ENCODE results near the gene RACGAP1. TPM values are rescaled to one million over a fixed set of nuclear protein-coding genes. Genes with fewer than 3 reads are reported as not detected.

RACGAP1 gene
- total and polyA plus RNA-seq, 2 donors (not counting 1 experiment from before 2014, with no cell fraction given) = 4.1 to 14.2 TPM

DNA sequence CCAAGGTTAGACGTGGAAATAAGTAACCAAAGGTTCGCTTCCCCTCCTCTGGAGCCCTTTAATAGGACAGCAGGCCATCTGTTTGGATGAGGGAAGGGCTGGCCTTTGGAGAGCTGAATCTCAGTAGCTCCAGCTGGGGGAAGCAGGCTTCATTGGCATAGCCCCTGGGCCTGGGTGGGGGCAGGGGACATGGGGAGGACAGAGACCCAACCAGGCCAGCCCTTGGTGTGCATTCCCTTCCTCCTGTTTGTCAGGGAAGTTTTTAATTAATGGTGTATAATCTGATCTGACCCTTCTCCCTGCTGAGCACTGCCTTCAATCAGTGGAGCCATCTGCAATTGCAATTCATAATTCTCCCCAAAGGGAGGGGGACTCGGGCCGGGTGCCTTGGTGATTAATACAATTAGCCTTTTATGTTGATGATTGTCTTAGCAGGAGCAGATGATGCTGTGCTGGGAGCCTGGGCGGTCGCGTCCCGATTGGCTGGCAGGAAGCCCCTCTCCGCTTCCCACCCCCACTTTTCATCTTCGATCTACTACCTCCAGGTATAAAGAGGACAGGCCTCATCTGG, 46.2 kb downstream of the RACGAP1 start:
- intact Hi-C loops (cut with micrococcal nuclease) = no loop called here
- Histone ChIP-seq H3K36me3 (replicated peaks in 1 of 2; ENCODE audit: control extremely low read depth in 1 of 2, control insufficient read depth in 1 of 2, extremely low read depth in 1 of 2, insufficient read depth in 2 of 2, low read length in 1 of 2) (no peaks in the 10 kb centered on the region), H2AFZ (ENCODE audit: insufficient read depth, low read depth, low read length, poor library complexity, severe bottlenecking) (no peak overlapping the region), H3K4me2 (replicated peaks; ENCODE audit: low read depth, low read length, poor library complexity, severe bottlenecking) (no peak overlapping the region), H3K4me3 (ENCODE audit: control extremely low read depth in 1 of 5, extremely low read depth in 1 of 5, insufficient read depth in 1 of 5, low read depth in 2 of 5, low read length in 4 of 5) (no peak overlapping the region), H4K20me1 (ENCODE audit: control insufficient read depth, insufficient read depth, low read length, poor library complexity, severe bottlenecking) (no peaks in the 10 kb centered on the region), H3K27ac (ENCODE audit: low read length in 2 of 2) (no peak overlapping the region), H3K79me2 (ENCODE audit: control insufficient read depth, insufficient read depth, low read length) (no peaks in the 10 kb centered on the region), H3K27me3 (replicated peaks in 1 of 4; ENCODE audit: control extremely low read depth in 1 of 4, control insufficient read depth in 3 of 4, insufficient read depth in 4 of 4, low read length in 3 of 4) (no peaks in the 10 kb centered on the region), H3K4me1 (ENCODE audit: control insufficient read depth in 2 of 2, insufficient read depth in 2 of 2, low read length in 2 of 2) (no peaks in the 10 kb centered on the region), H3K9me3 (ENCODE audit: control extremely low read depth in 1 of 3, control insufficient read depth in 2 of 3, insufficient read depth in 1 of 3, low read length in 2 of 3) (no peaks in the 10 kb centered on the region), H3K9ac (ENCODE audit: low read length) (no peak overlapping the region)
- Mint-ChIP-seq H3K27me3 (no peaks in the 10 kb centered on the region), H3K4me1 (no peaks in the 10 kb centered on the region), H3K27ac (no peak overlapping the region), H3K4me3 (no peak overlapping the region), H3K9me3 (ENCODE audit: insufficient read depth) (no peaks in the 10 kb centered on the region)
- no peak for DNase-seq
- WGBS (ENCODE audit: insufficient coverage) = 100% methylated on average over 2 of the region's 10 CpGs
- ATAC-seq (ENCODE audit: low read depth) = no peak
- ChIA-PET POLR2A (no interaction called here), CTCF (interaction anchor here (1.2 to 4.2 kb wide), 2 partner anchors 13 to 77 kb away, joined by 3 to 28 read pairs; no protein-coding TSS in a partner anchor)
- TF ChIP-seq, protein P1, sequence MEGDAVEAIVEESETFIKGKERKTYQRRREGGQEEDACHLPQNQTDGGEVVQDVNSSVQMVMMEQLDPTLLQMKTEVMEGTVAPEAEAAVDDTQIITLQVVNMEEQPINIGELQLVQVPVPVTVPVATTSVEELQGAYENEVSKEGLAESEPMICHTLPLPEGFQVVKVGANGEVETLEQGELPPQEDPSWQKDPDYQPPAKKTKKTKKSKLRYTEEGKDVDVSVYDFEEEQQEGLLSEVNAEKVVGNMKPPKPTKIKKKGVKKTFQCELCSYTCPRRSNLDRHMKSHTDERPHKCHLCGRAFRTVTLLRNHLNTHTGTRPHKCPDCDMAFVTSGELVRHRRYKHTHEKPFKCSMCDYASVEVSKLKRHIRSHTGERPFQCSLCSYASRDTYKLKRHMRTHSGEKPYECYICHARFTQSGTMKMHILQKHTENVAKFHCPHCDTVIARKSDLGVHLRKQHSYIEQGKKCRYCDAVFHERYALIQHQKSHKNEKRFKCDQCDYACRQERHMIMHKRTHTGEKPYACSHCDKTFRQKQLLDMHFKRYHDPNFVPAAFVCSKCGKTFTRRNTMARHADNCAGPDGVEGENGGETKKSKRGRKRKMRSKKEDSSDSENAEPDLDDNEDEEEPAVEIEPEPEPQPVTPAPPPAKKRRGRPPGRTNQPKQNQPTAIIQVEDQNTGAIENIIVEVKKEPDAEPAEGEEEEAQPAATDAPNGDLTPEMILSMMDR (IDR thresholded peaks at IDR 0.05) = no peak
- no peak for TF ChIP-seq EZH2 (IDR thresholded peaks at IDR 0.05; ENCODE audit: borderline replicate concordance, insufficient read depth, low read depth, low read length, poor library complexity, severe bottlenecking)

DNA sequence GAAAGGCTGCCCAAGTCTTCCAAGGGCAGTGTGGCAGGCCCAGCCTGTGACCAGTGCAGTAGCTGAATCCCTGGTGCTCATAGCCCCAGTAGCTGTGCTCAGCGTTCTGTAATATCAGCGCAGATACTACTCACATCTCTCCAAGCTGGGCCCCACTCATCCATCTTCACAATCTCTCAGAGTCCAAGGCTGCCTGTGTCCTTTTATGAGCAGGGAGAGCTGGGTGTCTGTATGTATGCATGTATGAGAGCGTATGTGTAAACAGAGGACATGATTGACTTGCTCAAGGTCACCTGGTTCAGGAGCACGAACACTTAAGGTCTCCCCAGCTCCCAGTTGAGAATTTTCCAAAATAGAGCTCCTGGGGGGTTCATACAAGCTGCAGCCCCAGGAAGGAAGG, 47.2 kb downstream of the RACGAP1 start:
- no peak overlapping the region for H3K27ac Mint-ChIP-seq
- no peak overlapping the region for H3K9ac ChIP-seq (ENCODE audit: low read length)
- ChIA-PET CTCF (interaction anchor here (0.6 to 4.2 kb wide), 4 partner anchors 12 to 218 kb away, joined by 3 to 28 read pairs (median 4); no protein-coding TSS in a partner anchor), POLR2A (no interaction called here)
- 100% methylated on average over 2 of the region's 4 CpGs for whole genome bisulfite sequencing (ENCODE audit: insufficient coverage)
- ATAC-seq (ENCODE audit: low read depth) (no peak), DNase-seq (no peak)
- no peak overlapping the region for H3K4me3 ChIP-seq (ENCODE audit: control extremely low read depth in 1 of 5, extremely low read depth in 1 of 5, insufficient read depth in 1 of 5, low read depth in 2 of 5, low read length in 4 of 5)
- no peaks in the 10 kb centered on the region for H3K27me3 ChIP-seq (replicated peaks in 1 of 4; ENCODE audit: control extremely low read depth in 1 of 4, control insufficient read depth in 3 of 4, insufficient read depth in 4 of 4, low read length in 3 of 4)
- no peaks in the 10 kb centered on the region for H3K27me3 Mint-ChIP-seq
- H3K9me3 Mint-ChIP-seq (ENCODE audit: insufficient read depth) = no peaks in the 10 kb centered on the region
- no peaks in the 10 kb centered on the region for H4K20me1 ChIP-seq (ENCODE audit: control insufficient read depth, insufficient read depth, low read length, poor library complexity, severe bottlenecking)
- H3K4me3 Mint-ChIP-seq = no peak overlapping the region
- no peaks in the 10 kb centered on the region for H3K79me2 ChIP-seq (ENCODE audit: control insufficient read depth, insufficient read depth, low read length)
- no peak overlapping the region for H2AFZ ChIP-seq (ENCODE audit: insufficient read depth, low read depth, low read length, poor library complexity, severe bottlenecking)
- TF ChIP-seq, protein P1 (IDR thresholded peaks at IDR 0.05) = no peak
- no peak for TF ChIP-seq EZH2 (IDR thresholded peaks at IDR 0.05; ENCODE audit: borderline replicate concordance, insufficient read depth, low read depth, low read length, poor library complexity, severe bottlenecking)
- no peaks in the 10 kb centered on the region for H3K36me3 ChIP-seq (replicated peaks in 1 of 2; ENCODE audit: control extremely low read depth in 1 of 2, control insufficient read depth in 1 of 2, extremely low read depth in 1 of 2, insufficient read depth in 2 of 2, low read length in 1 of 2)
- H3K4me2 ChIP-seq (replicated peaks; ENCODE audit: low read depth, low read length, poor library complexity, severe bottlenecking) = no peak overlapping the region
- intact Hi-C loops (cut with micrococcal nuclease) = no loop called here
- H3K9me3 ChIP-seq (ENCODE audit: control extremely low read depth in 1 of 3, control insufficient read depth in 2 of 3, insufficient read depth in 1 of 3, low read length in 2 of 3) = no peaks in the 10 kb centered on the region
- H3K4me1 Mint-ChIP-seq = no peaks in the 10 kb centered on the region
- no peak overlapping the region for H3K27ac ChIP-seq (ENCODE audit: low read length in 2 of 2)
- no peaks in the 10 kb centered on the region for H3K4me1 ChIP-seq (ENCODE audit: control insufficient read depth in 2 of 2, insufficient read depth in 2 of 2, low read length in 2 of 2)

Data from B cell (primary cell).